Omental fat pad (tissue), 4 donors: ENCODE results near the gene CDC26. TPM values are rescaled to one million over a fixed set of nuclear protein-coding genes. Genes with fewer than 3 reads are reported as not detected.
"Not testable (repeated sequence)": the region's sequence is repeated elsewhere in the genome, so short reads cannot be mapped to it uniquely, and the experiment has no call there.

Experiments
- ATAC-seq: fragments of 150-250 bp; one replicate; pipeline ENCODE4 v1.9.1; 2016; ENCODE audit warnings: mild to moderate bottlenecking, moderate library complexity; ENCODE audit not compliant: low FRiP score
- DNase-seq: peaks from one replicate; pipeline ENCODE4 v3.0.0-alpha.2; 2019; ENCODE audit warnings: low spot score
- CTCF ChIP-seq, 3 donors: fragments of 450-650 bp; IDR thresholded peaks; one replicate each; pipeline ENCODE4 v1.5.1; 2016 to 2017; ENCODE audit warnings: antibody characterized with exemption in 3 of 3, mild to moderate bottlenecking in 3 of 3, moderate library complexity in 2 of 3
- total RNA-seq, 4 donors: library from RNA; depleted of rRNA; stranded (reverse); fragments of >200 nt; gene quantifications; one replicate each; pipeline ENCODE4 v1.1.0, GENCODE V29; 2016

CDC26 gene
- total RNA-seq, 4 donors from 2014 or later: 20.1 to 39.9 (median 25.3) TPM

GRCh38 chr9:113255438-113255837, 19.9 kb downstream of the CDC26 start:
- ATAC-seq: no peak
- DNase-seq: no peak
- TF ChIP-seq CTCF (IDR thresholded peaks at IDR 0.05): no peak

GRCh38 chr9:113254991-113255390, 20.4 kb downstream of the CDC26 start:
- no peak for TF ChIP-seq CTCF (IDR thresholded peaks at IDR 0.05)
- ATAC-seq: no peak
- no peak for DNase-seq

- ATAC-seq (no peak), DNase-seq (no peak)
- no peak for TF ChIP-seq CTCF (IDR thresholded peaks at IDR 0.05)
These were observed 24.6 kb downstream of the CDC26 start for GRCh38 chr9:113250807-113251206.

GRCh38 chr9:113249661-113250060, 25.7 kb downstream of the CDC26 start:
- not testable (repeated sequence) for DNase-seq, ATAC-seq

- DNase-seq (no peak), ATAC-seq (no peak)
- no peak for TF ChIP-seq CTCF (IDR thresholded peaks at IDR 0.05)
These were observed 27.7 kb downstream of the CDC26 start for GRCh38 chr9:113247640-113248039.

GRCh38 chr9:113246928-113247327, 28.4 kb downstream of the CDC26 start:
- no peak for DNase-seq
- ATAC-seq: no peak
- no peak for TF ChIP-seq CTCF (IDR thresholded peaks at IDR 0.05)

- TF ChIP-seq CTCF (IDR thresholded peaks at IDR 0.05): no peak
- DNase-seq (no peak), ATAC-seq (no peak)
These were observed 29.5 kb downstream of the CDC26 start for GRCh38 chr9:113245894-113246293.

- no peak for DNase-seq
- ATAC-seq: no peak
- no peak for TF ChIP-seq CTCF (IDR thresholded peaks at IDR 0.05)
These were observed 30.8 kb downstream of the CDC26 start for GRCh38 chr9:113244556-113244955.
